Stimulated activated CD4-positive, alpha-beta T cell treated with anti-CD3 and anti-CD28 coated beads, Interleukin-4, amount 100 ng/mL, for 48 hours (primary cell): ENCODE results near the gene EFNA5.

Experiments
- DNase-seq, 2 donors: peaks; one replicate each; pipeline ENCODE4 v3.0.0-alpha.2; 2020; ENCODE audit warnings: low read depth in 2 of 2

Gene EFNA5

GRCh38 chr5:107672211-107673038, 1.7 kb upstream of the EFNA5 start:
- no peak for DNase-seq

GRCh38 chr5:107671742-107672210, 1.0 kb upstream of the EFNA5 start:
- no peak for DNase-seq

- no peak for DNase-seq
Measured at GRCh38 chr5:107670087-107670931, 428 bp downstream of the EFNA5 start.

- DNase-seq = no peak
Measured at GRCh38 chr5:107669096-107670031, 1.4 kb downstream of the EFNA5 start.

GRCh38 chr5:107668154-107669095, 2.3 kb downstream of the EFNA5 start:
- DNase-seq = no peak

GRCh38 chr5:107666051-107666655, 4.6 kb downstream of the EFNA5 start:
- no peak for DNase-seq

- no peak for DNase-seq
Measured at GRCh38 chr5:107665036-107665570, 5.6 kb downstream of the EFNA5 start.

GRCh38 chr5:107663697-107664096, 7.0 kb downstream of the EFNA5 start:
- DNase-seq = no peak

GRCh38 chr5:107661650-107662044, 9.1 kb downstream of the EFNA5 start:
- no peak for DNase-seq

GRCh38 chr5:107661038-107661649, 9.6 kb downstream of the EFNA5 start:
- no peak for DNase-seq

GRCh38 chr5:107658528-107658927, 12.2 kb downstream of the EFNA5 start:
- no peak for DNase-seq

- DNase-seq = no peak
Measured at GRCh38 chr5:107655831-107656230, 14.9 kb downstream of the EFNA5 start.

GRCh38 chr5:107654827-107655226, 15.9 kb downstream of the EFNA5 start:
- no peak for DNase-seq

- no peak for DNase-seq
Measured at GRCh38 chr5:107653685-107654084, 17.1 kb downstream of the EFNA5 start.

GRCh38 chr5:107652839-107653607, 17.7 kb downstream of the EFNA5 start:
- DNase-seq = no peak

- DNase-seq = no peak
Measured at GRCh38 chr5:107652408-107652807, 18.3 kb downstream of the EFNA5 start.

GRCh38 chr5:107651325-107651724, 19.4 kb downstream of the EFNA5 start:
- no peak for DNase-seq

GRCh38 chr5:107646418-107646817, 24.3 kb downstream of the EFNA5 start:
- DNase-seq = no peak

- DNase-seq = no peak
Measured at GRCh38 chr5:107640568-107640967, 30.2 kb downstream of the EFNA5 start.
